Glutamatergic neuron (in vitro differentiated cells): ENCODE results near the gene SMCO3. TPM values are rescaled to one million over a fixed set of nuclear protein-coding genes. Genes with fewer than 3 reads are reported as not detected.

Experiments
- DNase-seq: peaks from one replicate; pipeline ENCODE4 v3.0.0; 2022
- H3K27ac Mint-ChIP-seq: one replicate; pipeline ENCODE4 v1.8.0; 2020; ENCODE audit warnings: mild to moderate bottlenecking, mixed read lengths, inconsistent platforms; ENCODE audit not compliant: unreplicated experiment
- H3K27me3 Mint-ChIP-seq: one replicate; pipeline ENCODE4 v1.8.0; 2020; ENCODE audit warnings: mild to moderate bottlenecking, moderate library complexity, mixed read lengths, inconsistent platforms; ENCODE audit not compliant: unreplicated experiment
- H3K36me3 Mint-ChIP-seq: one replicate; pipeline ENCODE4 v1.8.0; 2020; ENCODE audit warnings: mild to moderate bottlenecking, mixed read lengths, inconsistent platforms; ENCODE audit not compliant: unreplicated experiment
- H3K4me1 Mint-ChIP-seq: one replicate; pipeline ENCODE4 v1.8.0; 2020; ENCODE audit warnings: mild to moderate bottlenecking, low read depth, mixed read lengths, inconsistent platforms; ENCODE audit not compliant: unreplicated experiment
- H3K4me3 Mint-ChIP-seq: one replicate; pipeline ENCODE4 v1.8.0; 2020; ENCODE audit warnings: mild to moderate bottlenecking, mixed read lengths, inconsistent platforms; ENCODE audit not compliant: unreplicated experiment
- H3K9me3 Mint-ChIP-seq: one replicate; pipeline ENCODE4 v1.8.0; 2020; ENCODE audit warnings: mild to moderate bottlenecking, moderate library complexity, mixed read lengths, inconsistent platforms; ENCODE audit not compliant: unreplicated experiment
- total RNA-seq: library from RNA; stranded (reverse); fragmentation: NEBNext Ultra II Directional; extraction: Animal tissue kit (Norgen Biotek cat#: 25700); gene quantifications from one replicate; pipeline ENCODE4 v1.2.1, GENCODE V29; 2021; ENCODE audit not compliant: unreplicated experiment
- TF ChIP-seq, protein P1 (sequence below): fragments of 200-600 bp; sonication (generic); IDR thresholded peaks from one replicate; pipeline ENCODE4 v1.5.0; 2021; ENCODE audit not compliant: partially characterized antibody, unreplicated experiment

SMCO3 gene
- total RNA-seq, 1 donor from 2014 or later = not detected

- peaks cover 17% of the 10 kb centered on the region for H3K9me3 Mint-ChIP-seq
- H3K27me3 Mint-ChIP-seq = peaks cover 10% of the 10 kb centered on the region
- H3K36me3 Mint-ChIP-seq = no peaks in the 10 kb centered on the region
- peaks cover 3% of the 10 kb centered on the region for H3K4me1 Mint-ChIP-seq
- peak overlapping the region; percentile 24 for H3K27ac Mint-ChIP-seq
- TF ChIP-seq, protein P1, sequence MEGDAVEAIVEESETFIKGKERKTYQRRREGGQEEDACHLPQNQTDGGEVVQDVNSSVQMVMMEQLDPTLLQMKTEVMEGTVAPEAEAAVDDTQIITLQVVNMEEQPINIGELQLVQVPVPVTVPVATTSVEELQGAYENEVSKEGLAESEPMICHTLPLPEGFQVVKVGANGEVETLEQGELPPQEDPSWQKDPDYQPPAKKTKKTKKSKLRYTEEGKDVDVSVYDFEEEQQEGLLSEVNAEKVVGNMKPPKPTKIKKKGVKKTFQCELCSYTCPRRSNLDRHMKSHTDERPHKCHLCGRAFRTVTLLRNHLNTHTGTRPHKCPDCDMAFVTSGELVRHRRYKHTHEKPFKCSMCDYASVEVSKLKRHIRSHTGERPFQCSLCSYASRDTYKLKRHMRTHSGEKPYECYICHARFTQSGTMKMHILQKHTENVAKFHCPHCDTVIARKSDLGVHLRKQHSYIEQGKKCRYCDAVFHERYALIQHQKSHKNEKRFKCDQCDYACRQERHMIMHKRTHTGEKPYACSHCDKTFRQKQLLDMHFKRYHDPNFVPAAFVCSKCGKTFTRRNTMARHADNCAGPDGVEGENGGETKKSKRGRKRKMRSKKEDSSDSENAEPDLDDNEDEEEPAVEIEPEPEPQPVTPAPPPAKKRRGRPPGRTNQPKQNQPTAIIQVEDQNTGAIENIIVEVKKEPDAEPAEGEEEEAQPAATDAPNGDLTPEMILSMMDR = no peak
- DNase-seq = peak; percentile 87
- H3K4me3 Mint-ChIP-seq = peak overlapping the region; percentile 99
These were observed 39.7 kb downstream of the SMCO3 start for GRCh38 chr12:14774074-14774905.

- H3K4me1 Mint-ChIP-seq = peaks cover 3% of the 10 kb centered on the region
- peaks cover 19% of the 10 kb centered on the region for H3K9me3 Mint-ChIP-seq
- H3K36me3 Mint-ChIP-seq = no peaks in the 10 kb centered on the region
- DNase-seq = peak; percentile 29
- H3K27me3 Mint-ChIP-seq = peaks cover 10% of the 10 kb centered on the region
- TF ChIP-seq, protein P1 = no peak
- no peak overlapping the region for H3K27ac Mint-ChIP-seq
- H3K4me3 Mint-ChIP-seq = peak overlapping the region; percentile 99
These were observed 40.3 kb downstream of the SMCO3 start for GRCh38 chr12:14773685-14774073.

- Mint-ChIP-seq H3K27ac (no peak overlapping the region), H3K36me3 (no peaks in the 10 kb centered on the region), H3K4me1 (peaks cover 3% of the 10 kb centered on the region), H3K9me3 (peaks cover 21% of the 10 kb centered on the region), H3K4me3 (peak overlapping the region; percentile 99), H3K27me3 (peaks cover 10% of the 10 kb centered on the region)
- DNase-seq = no peak
- TF ChIP-seq, protein P1 = no peak
These were observed 41.0 kb downstream of the SMCO3 start for GRCh38 chr12:14772946-14773345.

DNA sequence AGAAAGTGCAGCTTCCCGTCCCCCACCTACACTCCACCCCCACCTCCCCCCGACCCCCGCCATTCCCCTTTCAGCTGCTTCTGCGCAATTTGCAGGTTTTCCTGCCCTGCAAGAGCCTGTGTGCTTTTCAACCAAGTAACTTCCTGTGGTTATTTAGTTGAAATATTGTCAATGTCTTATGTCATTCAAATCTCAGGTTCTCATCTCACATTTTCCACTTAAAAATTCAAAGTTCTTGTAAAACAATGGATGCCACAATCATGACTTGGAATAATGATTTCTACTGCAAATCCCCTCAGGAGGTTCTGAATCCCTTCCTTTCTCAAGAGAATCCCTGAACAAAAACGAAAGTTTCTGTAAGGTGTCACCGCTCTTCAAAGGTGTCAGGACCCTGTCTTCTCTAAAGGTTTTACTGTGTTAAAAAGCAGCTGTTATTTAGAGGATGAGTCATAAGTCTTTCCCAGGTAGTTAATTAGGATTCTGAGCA lies 42.3 kb downstream of the SMCO3 start:
- no peak for DNase-seq
- Mint-ChIP-seq H3K36me3 (no peaks in the 10 kb centered on the region), H3K4me3 (peak overlapping the region; percentile 42), H3K9me3 (peaks cover 21% of the 10 kb centered on the region), H3K27me3 (peaks cover 10% of the 10 kb centered on the region), H3K4me1 (peaks cover under 1% of the 10 kb centered on the region), H3K27ac (no peak overlapping the region)
- TF ChIP-seq, protein P1 = no peak
